GM18526 (cell line): Measurements from ENCODE around the gene CCDC138.

Experiments
- POLR2A ChIP-seq: IDR thresholded peaks from 3 replicates; pipeline ENCODE4 v1.6.1; 2011; ENCODE audit not compliant: insufficient read length; ENCODE audit errors: extremely low read depth

CCDC138 gene

GRCh38 chr2:108823286-108823685 lies 36.7 kb downstream of the CCDC138 start:
- TF ChIP-seq POLR2A = no peak

- no peak for TF ChIP-seq POLR2A
These were observed 37.9 kb downstream of the CCDC138 start for GRCh38 chr2:108824316-108825070.

- no peak for TF ChIP-seq POLR2A
These were observed 38.7 kb downstream of the CCDC138 start for GRCh38 chr2:108825254-108825653.

GRCh38 chr2:108825736-108826135 lies 39.2 kb downstream of the CCDC138 start:
- no peak for TF ChIP-seq POLR2A

- TF ChIP-seq POLR2A = no peak
These were observed 43.2 kb downstream of the CCDC138 start for GRCh38 chr2:108829578-108830310.

GRCh38 chr2:108833219-108833618 lies 46.6 kb downstream of the CCDC138 start:
- no peak for TF ChIP-seq POLR2A

GRCh38 chr2:108834620-108835019 lies 48.0 kb downstream of the CCDC138 start:
- no peak for TF ChIP-seq POLR2A

GRCh38 chr2:108835040-108835439 lies 48.5 kb downstream of the CCDC138 start:
- TF ChIP-seq POLR2A = no peak

GRCh38 chr2:108837198-108837597 lies 50.6 kb downstream of the CCDC138 start:
- no peak for TF ChIP-seq POLR2A

- TF ChIP-seq POLR2A = no peak
These were observed 54.9 kb downstream of the CCDC138 start for GRCh38 chr2:108841506-108841905.

- no peak for TF ChIP-seq POLR2A
These were observed 59.4 kb downstream of the CCDC138 start for GRCh38 chr2:108845923-108846322.

GRCh38 chr2:108847000-108847399 lies 60.4 kb downstream of the CCDC138 start:
- no peak for TF ChIP-seq POLR2A

- no peak for TF ChIP-seq POLR2A
These were observed 65.8 kb downstream of the CCDC138 start for GRCh38 chr2:108852375-108852774.

- no peak for TF ChIP-seq POLR2A
These were observed 66.8 kb downstream of the CCDC138 start for GRCh38 chr2:108853421-108853820.

GRCh38 chr2:108854484-108854883 lies 67.9 kb downstream of the CCDC138 start:
- TF ChIP-seq POLR2A = no peak

- TF ChIP-seq POLR2A = no peak
These were observed 68.6 kb downstream of the CCDC138 start for GRCh38 chr2:108855194-108855593.
